Fibroblast of lung (primary cell): ENCODE data around the gene ALDH1L1.

Experiments
- CTCF ChIP-seq, 2 donors: IDR thresholded peaks in 1 of 2; conservative IDR thresholded peaks in 1 of 2; 1 replicate in 1 of 2; 2 replicates in 1 of 2; pipeline ENCODE4 v1.5.1; 2011 to 2012; ENCODE audit warnings: low read length in 2 of 2, control low read depth in 1 of 2, inconsistent platforms in 1 of 2, low read depth in 1 of 2, mild to moderate bottlenecking in 1 of 2
- EZH2 ChIP-seq: IDR thresholded peaks from 2 replicates; pipeline ENCODE4 v1.5.1; 2012; ENCODE audit warnings: low read length, control low read depth, mild to moderate bottlenecking; ENCODE audit errors: missing control alignments

DNA sequence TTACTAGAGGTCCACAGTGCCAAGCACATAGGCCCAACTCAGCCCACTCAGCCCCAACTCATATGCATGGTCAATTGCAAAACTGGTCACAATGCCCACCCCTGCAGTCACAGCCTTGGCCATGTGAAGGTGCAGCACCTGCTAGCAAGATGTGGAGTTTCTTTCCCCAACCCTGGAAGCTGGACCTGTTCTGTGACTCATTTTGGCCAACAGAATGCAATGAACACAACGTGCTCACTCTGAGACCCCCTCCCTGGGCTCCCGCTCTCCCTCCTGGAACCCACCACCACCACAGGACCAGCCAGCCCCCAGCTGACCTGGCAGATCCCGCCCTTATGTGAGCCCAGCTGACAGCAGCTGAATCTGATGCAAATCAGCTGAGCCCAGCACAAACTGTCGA is 34.4 kb downstream of the ALDH1L1 start:
- TF ChIP-seq CTCF (conservative IDR thresholded peaks at IDR 0.05 in 1 of 2, IDR thresholded peaks at IDR 0.05 in 1 of 2; ENCODE audit: low read depth in 1 of 2, low read length in 2 of 2) (no peak), EZH2 (no peak)
